ENCODE data around the gene PEX5L. TPM values are rescaled to one million over a fixed set of nuclear protein-coding genes. Genes with fewer than 3 reads are reported as not detected.

Gene PEX5L
- polyA plus RNA-seq, 2 of the 4 experiments (the other 2 are of a cell fraction) = 0.06 to 0.08 TPM

DNA sequence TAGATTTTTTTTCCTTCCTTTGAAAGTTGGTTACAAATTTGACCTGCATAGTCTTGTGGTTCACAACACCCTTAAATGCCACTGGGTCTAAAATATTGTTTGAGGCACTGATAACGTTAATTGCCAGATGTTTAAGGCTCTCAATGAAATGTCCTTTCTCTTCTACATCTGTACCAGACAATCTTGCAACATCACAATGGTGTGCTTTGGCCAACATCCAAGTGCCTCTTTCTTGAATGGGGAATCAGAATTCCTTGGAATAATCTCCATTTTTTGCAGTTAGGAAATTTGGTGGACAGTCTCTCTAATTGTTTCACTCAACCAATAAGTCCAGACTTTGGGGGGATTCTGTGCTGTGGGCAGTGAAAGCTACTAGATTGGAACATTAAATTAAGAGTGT is 26.0 kb upstream of the PEX5L start:
- Histone ChIP-seq H3K27ac (no peak overlapping the region), H3K9me3 (no peaks in the 10 kb centered on the region), H3K4me3 (no peak overlapping the region), H3K4me2 (no peak overlapping the region), H3K4me1 (no peaks in the 10 kb centered on the region)
- WGBS (ENCODE audit: missing lambda C conversion rate) = 0% methylated on average over 1 of the region's 1 CpG
- ATAC-seq (no peak), DNase-seq (ENCODE audit: low read depth in 1 of 2, low spot score in 1 of 2) (no peak), FAIRE-seq (no peak)
- CTCF ChIA-PET = interaction anchor here (1.2 kb wide), 1 partner anchor 11 kb away, joined by 3 read pairs; no protein-coding TSS in a partner anchor
- no peak for TF ChIP-seq PHF8 (IDR thresholded peaks at IDR 0.05; ENCODE audit: borderline replicate concordance, low read depth)
- no peak for TF ChIP-seq SREBF2 (IDR thresholded peaks at IDR 0.05)
- POLR2A ChIA-PET = no interaction called here

DNA sequence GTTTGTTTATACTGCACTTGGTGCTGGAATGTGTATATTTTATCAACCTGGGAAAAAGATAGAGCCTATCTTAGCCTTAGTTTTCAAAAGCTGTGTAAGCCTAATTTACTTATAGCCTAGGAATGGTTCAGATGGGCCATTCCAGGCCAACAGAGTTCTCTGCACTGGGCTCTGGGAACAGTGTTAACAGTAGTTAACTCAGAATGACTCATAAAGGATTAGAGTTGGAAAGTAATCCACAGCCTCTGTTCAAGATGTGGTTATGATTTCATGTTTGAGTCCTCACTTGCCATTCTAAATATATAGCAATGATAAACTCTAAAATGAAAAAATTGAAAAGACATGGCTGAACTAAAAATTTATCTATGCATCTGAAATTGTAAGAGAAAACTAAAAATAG is 22.6 kb upstream of the PEX5L start:
- no peaks in the 10 kb centered on the region for H3K4me1 ChIP-seq
- no peak overlapping the region for H3K4me3 ChIP-seq
- FAIRE-seq = no peak
- ATAC-seq = no peak
- no peak overlapping the region for H3K27ac ChIP-seq
- CTCF ChIA-PET = no interaction called here
- DNase-seq (ENCODE audit: low read depth in 1 of 2, low spot score in 1 of 2) = no peak
- TF ChIP-seq, protein P1, sequence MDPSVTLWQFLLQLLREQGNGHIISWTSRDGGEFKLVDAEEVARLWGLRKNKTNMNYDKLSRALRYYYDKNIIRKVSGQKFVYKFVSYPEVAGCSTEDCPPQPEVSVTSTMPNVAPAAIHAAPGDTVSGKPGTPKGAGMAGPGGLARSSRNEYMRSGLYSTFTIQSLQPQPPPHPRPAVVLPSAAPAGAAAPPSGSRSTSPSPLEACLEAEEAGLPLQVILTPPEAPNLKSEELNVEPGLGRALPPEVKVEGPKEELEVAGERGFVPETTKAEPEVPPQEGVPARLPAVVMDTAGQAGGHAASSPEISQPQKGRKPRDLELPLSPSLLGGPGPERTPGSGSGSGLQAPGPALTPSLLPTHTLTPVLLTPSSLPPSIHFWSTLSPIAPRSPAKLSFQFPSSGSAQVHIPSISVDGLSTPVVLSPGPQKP (IDR thresholded peaks at IDR 0.05; ENCODE audit: low read depth, low read length) = no peak
- TF ChIP-seq MAZ (IDR thresholded peaks at IDR 0.05; ENCODE audit: borderline replicate concordance, low read depth, low read length) (no peak), TP53 (CRISPR knock-in tag; IDR thresholded peaks at IDR 0.05) (no peak), MYC (IDR thresholded peaks at IDR 0.05; ENCODE audit: borderline replicate concordance, low read length) (no peak), EP300 (IDR thresholded peaks at IDR 0.05) (no peak), NPAS2 (CRISPR knock-in tag; IDR thresholded peaks at IDR 0.05; ENCODE audit: borderline replicate concordance) (no peak), RAD21 (conservative IDR thresholded peaks at IDR 0.05 in 1 of 2, IDR thresholded peaks at IDR 0.05 in 1 of 2) (no peak), GATA3 (IDR thresholded peaks at IDR 0.05; ENCODE audit: borderline replicate concordance) (no peak), FOSL2 (IDR thresholded peaks at IDR 0.05) (no peak), FOSL2 (CRISPR knock-in tag; IDR thresholded peaks at IDR 0.05) (no peak), FOSB (CRISPR knock-in tag; IDR thresholded peaks at IDR 0.05) (no peak)
- TF ChIP-seq, protein P2, sequence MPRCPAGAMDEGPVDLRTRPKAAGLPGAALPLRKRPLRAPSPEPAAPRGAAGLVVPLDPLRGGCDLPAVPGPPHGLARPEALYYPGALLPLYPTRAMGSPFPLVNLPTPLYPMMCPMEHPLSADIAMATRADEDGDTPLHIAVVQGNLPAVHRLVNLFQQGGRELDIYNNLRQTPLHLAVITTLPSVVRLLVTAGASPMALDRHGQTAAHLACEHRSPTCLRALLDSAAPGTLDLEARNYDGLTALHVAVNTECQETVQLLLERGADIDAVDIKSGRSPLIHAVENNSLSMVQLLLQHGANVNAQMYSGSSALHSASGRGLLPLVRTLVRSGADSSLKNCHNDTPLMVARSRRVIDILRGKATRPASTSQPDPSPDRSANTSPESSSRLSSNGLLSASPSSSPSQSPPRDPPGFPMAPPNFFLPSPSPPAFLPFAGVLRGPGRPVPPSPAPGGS (IDR thresholded peaks at IDR 0.05) = no peak
- H3K9me3 ChIP-seq = no peaks in the 10 kb centered on the region
- POLR2A ChIA-PET = no interaction called here
- no peak overlapping the region for H3K4me2 ChIP-seq

DNA sequence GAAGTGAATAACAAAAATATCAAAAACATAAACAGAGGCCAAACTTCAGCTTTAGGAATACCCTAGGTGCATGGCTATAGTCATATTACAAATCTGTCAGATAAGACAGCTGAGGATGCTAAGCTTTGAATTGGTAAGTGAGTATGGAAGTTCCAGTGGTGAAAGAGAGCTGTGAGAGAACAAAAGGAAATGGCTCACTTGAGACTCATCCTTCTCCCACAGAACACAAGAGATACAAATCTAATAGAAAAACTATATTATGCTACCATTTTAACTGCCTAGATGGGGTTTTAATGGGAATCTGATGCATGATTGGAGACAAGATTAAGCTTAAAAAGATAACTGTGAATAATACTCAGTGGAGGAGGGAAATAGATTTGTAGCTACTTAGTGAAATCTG is 21.5 kb upstream of the PEX5L start:
- FAIRE-seq = no peak
- no peak for DNase-seq (ENCODE audit: low read depth in 1 of 2, low spot score in 1 of 2)
- POLR2A ChIA-PET = no interaction called here
- H3K9me3 ChIP-seq = no peaks in the 10 kb centered on the region
- no peak overlapping the region for H3K4me3 ChIP-seq
- H3K27ac ChIP-seq = no peak overlapping the region
- CTCF ChIA-PET = interaction anchor here (0.6 kb wide), 1 partner anchor 9 kb away, joined by 3 read pairs; no protein-coding TSS in a partner anchor
- no peaks in the 10 kb centered on the region for H3K4me1 ChIP-seq
- no peak overlapping the region for H3K4me2 ChIP-seq
- ATAC-seq = no peak
- TF ChIP-seq, protein P1 (IDR thresholded peaks at IDR 0.05; ENCODE audit: low read depth, low read length) = no peak
- TF ChIP-seq POLR2AphosphoS2 (conservative IDR thresholded peaks at IDR 0.05; ENCODE audit: low read length) = no peak
- no peak for TF ChIP-seq CBX2 (IDR thresholded peaks at IDR 0.05; ENCODE audit: borderline replicate concordance, low read depth)
- TF ChIP-seq, protein P3, sequence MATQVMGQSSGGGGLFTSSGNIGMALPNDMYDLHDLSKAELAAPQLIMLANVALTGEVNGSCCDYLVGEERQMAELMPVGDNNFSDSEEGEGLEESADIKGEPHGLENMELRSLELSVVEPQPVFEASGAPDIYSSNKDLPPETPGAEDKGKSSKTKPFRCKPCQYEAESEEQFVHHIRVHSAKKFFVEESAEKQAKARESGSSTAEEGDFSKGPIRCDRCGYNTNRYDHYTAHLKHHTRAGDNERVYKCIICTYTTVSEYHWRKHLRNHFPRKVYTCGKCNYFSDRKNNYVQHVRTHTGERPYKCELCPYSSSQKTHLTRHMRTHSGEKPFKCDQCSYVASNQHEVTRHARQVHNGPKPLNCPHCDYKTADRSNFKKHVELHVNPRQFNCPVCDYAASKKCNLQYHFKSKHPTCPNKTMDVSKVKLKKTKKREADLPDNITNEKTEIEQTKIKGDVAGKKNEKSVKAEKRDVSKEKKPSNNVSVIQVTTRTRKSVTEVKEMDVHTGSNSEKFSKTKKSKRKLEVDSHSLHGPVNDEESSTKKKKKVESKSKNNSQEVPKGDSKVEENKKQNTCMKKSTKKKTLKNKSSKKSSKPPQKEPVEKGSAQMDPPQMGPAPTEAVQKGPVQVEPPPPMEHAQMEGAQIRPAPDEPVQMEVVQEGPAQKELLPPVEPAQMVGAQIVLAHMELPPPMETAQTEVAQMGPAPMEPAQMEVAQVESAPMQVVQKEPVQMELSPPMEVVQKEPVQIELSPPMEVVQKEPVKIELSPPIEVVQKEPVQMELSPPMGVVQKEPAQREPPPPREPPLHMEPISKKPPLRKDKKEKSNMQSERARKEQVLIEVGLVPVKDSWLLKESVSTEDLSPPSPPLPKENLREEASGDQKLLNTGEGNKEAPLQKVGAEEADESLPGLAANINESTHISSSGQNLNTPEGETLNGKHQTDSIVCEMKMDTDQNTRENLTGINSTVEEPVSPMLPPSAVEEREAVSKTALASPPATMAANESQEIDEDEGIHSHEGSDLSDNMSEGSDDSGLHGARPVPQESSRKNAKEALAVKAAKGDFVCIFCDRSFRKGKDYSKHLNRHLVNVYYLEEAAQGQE (IDR thresholded peaks at IDR 0.05) = no peak
- TF ChIP-seq, protein P4, sequence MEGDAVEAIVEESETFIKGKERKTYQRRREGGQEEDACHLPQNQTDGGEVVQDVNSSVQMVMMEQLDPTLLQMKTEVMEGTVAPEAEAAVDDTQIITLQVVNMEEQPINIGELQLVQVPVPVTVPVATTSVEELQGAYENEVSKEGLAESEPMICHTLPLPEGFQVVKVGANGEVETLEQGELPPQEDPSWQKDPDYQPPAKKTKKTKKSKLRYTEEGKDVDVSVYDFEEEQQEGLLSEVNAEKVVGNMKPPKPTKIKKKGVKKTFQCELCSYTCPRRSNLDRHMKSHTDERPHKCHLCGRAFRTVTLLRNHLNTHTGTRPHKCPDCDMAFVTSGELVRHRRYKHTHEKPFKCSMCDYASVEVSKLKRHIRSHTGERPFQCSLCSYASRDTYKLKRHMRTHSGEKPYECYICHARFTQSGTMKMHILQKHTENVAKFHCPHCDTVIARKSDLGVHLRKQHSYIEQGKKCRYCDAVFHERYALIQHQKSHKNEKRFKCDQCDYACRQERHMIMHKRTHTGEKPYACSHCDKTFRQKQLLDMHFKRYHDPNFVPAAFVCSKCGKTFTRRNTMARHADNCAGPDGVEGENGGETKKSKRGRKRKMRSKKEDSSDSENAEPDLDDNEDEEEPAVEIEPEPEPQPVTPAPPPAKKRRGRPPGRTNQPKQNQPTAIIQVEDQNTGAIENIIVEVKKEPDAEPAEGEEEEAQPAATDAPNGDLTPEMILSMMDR (IDR thresholded peaks at IDR 0.05) = no peak
- no peak for TF ChIP-seq NPAS2 (CRISPR knock-in tag; IDR thresholded peaks at IDR 0.05; ENCODE audit: borderline replicate concordance)
- TF ChIP-seq, protein P5, sequence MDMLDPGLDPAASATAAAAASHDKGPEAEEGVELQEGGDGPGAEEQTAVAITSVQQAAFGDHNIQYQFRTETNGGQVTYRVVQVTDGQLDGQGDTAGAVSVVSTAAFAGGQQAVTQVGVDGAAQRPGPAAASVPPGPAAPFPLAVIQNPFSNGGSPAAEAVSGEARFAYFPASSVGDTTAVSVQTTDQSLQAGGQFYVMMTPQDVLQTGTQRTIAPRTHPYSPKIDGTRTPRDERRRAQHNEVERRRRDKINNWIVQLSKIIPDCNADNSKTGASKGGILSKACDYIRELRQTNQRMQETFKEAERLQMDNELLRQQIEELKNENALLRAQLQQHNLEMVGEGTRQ (IDR thresholded peaks at IDR 0.05) = no peak
- TF ChIP-seq, protein P6, sequence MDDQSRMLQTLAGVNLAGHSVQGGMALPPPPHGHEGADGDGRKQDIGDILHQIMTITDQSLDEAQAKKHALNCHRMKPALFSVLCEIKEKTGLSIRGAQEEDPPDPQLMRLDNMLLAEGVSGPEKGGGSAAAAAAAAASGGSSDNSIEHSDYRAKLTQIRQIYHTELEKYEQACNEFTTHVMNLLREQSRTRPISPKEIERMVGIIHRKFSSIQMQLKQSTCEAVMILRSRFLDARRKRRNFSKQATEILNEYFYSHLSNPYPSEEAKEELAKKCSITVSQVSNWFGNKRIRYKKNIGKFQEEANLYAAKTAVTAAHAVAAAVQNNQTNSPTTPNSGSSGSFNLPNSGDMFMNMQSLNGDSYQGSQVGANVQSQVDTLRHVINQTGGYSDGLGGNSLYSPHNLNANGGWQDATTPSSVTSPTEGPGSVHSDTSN (IDR thresholded peaks at IDR 0.05) = no peak
- TF ChIP-seq, protein P7, sequence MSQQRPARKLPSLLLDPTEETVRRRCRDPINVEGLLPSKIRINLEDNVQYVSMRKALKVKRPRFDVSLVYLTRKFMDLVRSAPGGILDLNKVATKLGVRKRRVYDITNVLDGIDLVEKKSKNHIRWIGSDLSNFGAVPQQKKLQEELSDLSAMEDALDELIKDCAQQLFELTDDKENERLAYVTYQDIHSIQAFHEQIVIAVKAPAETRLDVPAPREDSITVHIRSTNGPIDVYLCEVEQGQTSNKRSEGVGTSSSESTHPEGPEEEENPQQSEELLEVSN (IDR thresholded peaks at IDR 0.05; ENCODE audit: borderline replicate concordance, low read depth) = no peak
- no peak for TF ChIP-seq KDM5A (IDR thresholded peaks at IDR 0.05)

Measured in A549 (cell line).